A673 (cell line): ENCODE measurements around the gene H3-3A. TPM values are rescaled to one million over a fixed set of nuclear protein-coding genes. Genes with fewer than 3 reads are reported as not detected.

Experiments used
- BruUV-seq: library from RNA; stranded (reverse); fragments of 400-500 nt; replicated peaks from 2 replicates; lab custom pipeline; 2021; lab: Mats Ljungman, UMichigan
- CTCF ChIA-PET: fragments of 300-600 bp; sonication (Branson Sonifier 250); formaldehyde crosslinking; loops from one replicate; lab custom pipeline; 2022; ENCODE audit warnings: antibody characterized with exemption; lab: Charles Lee
- POLR2A ChIA-PET: fragments of 300-600 bp; sonication (Branson Sonifier 250); formaldehyde crosslinking; loops from one replicate; lab custom pipeline; 2022; ENCODE audit warnings: antibody characterized with exemption; ENCODE audit not compliant: low non-redundant PET; lab: Charles Lee
- DNase-seq: peaks from one replicate; pipeline ENCODE4 v3.0.0-alpha.2; 2015; ENCODE audit warnings: low spot score
- H3K27ac ChIP-seq: fragments of 200-600 bp; sonication (generic); 2 replicates; pipeline ENCODE4 v1.5.1; 2016; ENCODE audit warnings: mixed run types, low read depth, mild to moderate bottlenecking, mixed read lengths, antibody characterized with exemption, low read length; ENCODE audit not compliant: poor library complexity, severe bottlenecking
- H3K27me3 ChIP-seq: fragments of 200-600 bp; sonication (generic); replicated peaks from 2 replicates; pipeline ENCODE4 v1.6.1; 2017; ENCODE audit warnings: mixed run types, low read depth, mild to moderate bottlenecking, mixed read lengths, antibody characterized with exemption, low read length; ENCODE audit not compliant: insufficient read depth, poor library complexity
- H3K36me3 ChIP-seq: fragments of 200-600 bp; sonication (generic); 2 replicates; pipeline ENCODE4 v1.6.1; 2016; ENCODE audit warnings: mixed run types, mild to moderate bottlenecking, mixed read lengths, antibody characterized with exemption, low read length; ENCODE audit not compliant: insufficient read depth, poor library complexity, severe bottlenecking
- H3K4me1 ChIP-seq: fragments of 200-600 bp; sonication (generic); 2 replicates; pipeline ENCODE4 v1.6.1; 2017; ENCODE audit warnings: mixed run types, mild to moderate bottlenecking, mixed read lengths, antibody characterized with exemption, low read length; ENCODE audit not compliant: insufficient read depth, poor library complexity, severe bottlenecking
- H3K4me3 ChIP-seq: fragments of 200-600 bp; sonication (generic); 2 replicates; pipeline ENCODE4 v1.5.1; 2016; ENCODE audit warnings: low read depth, mixed run types, mild to moderate bottlenecking, mixed read lengths, low read length; ENCODE audit not compliant: poor library complexity, severe bottlenecking
- H3K9me3 ChIP-seq: fragments of 200-600 bp; sonication (generic); 2 replicates; pipeline ENCODE4 v1.6.1; 2016; ENCODE audit warnings: mixed run types, low read depth, mild to moderate bottlenecking, mixed read lengths, antibody characterized with exemption, low read length; ENCODE audit not compliant: poor library complexity, severe bottlenecking
- CTCF ChIP-seq: fragments of 300-800, 200-600 bp; sonication (generic); conservative IDR thresholded peaks from 2 replicates; pipeline ENCODE4 v1.5.1; 2017; ENCODE audit warnings: low read depth, mild to moderate bottlenecking, antibody characterized with exemption, low read length, moderate library complexity, mixed read lengths
- EZH2 ChIP-seq: fragments of 200-600 bp; sonication (generic); IDR thresholded peaks from 2 replicates; pipeline ENCODE4 v1.6.1; 2017; ENCODE audit warnings: borderline replicate concordance, low read depth, mild to moderate bottlenecking, mixed read lengths, antibody characterized with exemption, low read length; ENCODE audit not compliant: poor library complexity, severe bottlenecking
- intact Hi-C: fragments of 100-400 bp; cut with micrococcal nuclease; formaldehyde crosslinking; loops from one replicate; pipeline ENCODE4 v1.10.0; 2022; ENCODE audit not compliant: unreplicated experiment
- total RNA-seq: library from RNA; stranded (reverse); gene quantifications from 2 replicates; pipeline ENCODE4 v1.2.3, GENCODE V29; 2021

Gene H3-3A
- total RNA-seq, 1 experiment from 2014 or later = 638 TPM

GRCh38 chr1:226026833-226027232, 35.7 kb upstream of the H3-3A start:
- ChIA-PET CTCF (no interaction called here), POLR2A (no interaction called here)
- no peak overlapping the region for H3K4me3 ChIP-seq
- DNase-seq = no peak
- no peaks in the 10 kb centered on the region for H3K36me3 ChIP-seq
- no peaks in the 10 kb centered on the region for H3K4me1 ChIP-seq
- H3K27ac ChIP-seq = no peak overlapping the region
- H3K27me3 ChIP-seq = no peaks in the 10 kb centered on the region
- intact Hi-C loops = no loop called here
- H3K9me3 ChIP-seq = no peaks in the 10 kb centered on the region
- TF ChIP-seq CTCF (no peak), EZH2 (no peak)
- no TSS peak for BruUV-seq

- no TSS peak for BruUV-seq
- no peak for DNase-seq
- CTCF ChIA-PET = no interaction called here
- H3K4me1 ChIP-seq = no peaks in the 10 kb centered on the region
- POLR2A ChIA-PET = no interaction called here
- intact Hi-C loops = no loop called here
- no peaks in the 10 kb centered on the region for H3K9me3 ChIP-seq
- TF ChIP-seq CTCF = no peak
- no peak for TF ChIP-seq EZH2
- no peaks in the 10 kb centered on the region for H3K27me3 ChIP-seq
- no peak overlapping the region for H3K4me3 ChIP-seq
- H3K36me3 ChIP-seq = no peaks in the 10 kb centered on the region
- H3K27ac ChIP-seq = no peak overlapping the region
These were observed 34.8 kb upstream of the H3-3A start for GRCh38 chr1:226027538-226028217.

DNA sequence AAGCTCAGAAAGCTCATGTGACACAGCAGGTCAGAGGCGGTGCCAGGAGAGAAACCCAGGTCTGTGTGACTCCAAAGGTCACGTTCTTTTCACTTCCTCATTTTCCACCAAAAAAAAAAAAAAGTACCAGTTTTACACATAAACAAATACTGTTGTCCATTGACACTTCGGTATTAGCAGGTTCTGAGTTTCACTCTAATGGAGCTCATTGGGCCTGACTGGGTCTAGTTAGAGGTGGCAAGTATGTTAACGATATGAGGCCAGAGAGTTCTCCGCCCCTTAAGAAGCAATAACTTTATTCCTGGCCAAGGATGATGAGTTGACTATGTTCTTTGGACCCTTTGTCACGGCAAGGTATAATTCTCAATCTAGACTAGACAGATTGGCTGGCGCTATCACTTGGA, 33.4 kb upstream of the H3-3A start:
- DNase-seq = no peak
- Histone ChIP-seq H3K36me3 (no peaks in the 10 kb centered on the region), H3K4me3 (no peak overlapping the region), H3K9me3 (no peaks in the 10 kb centered on the region), H3K4me1 (no peaks in the 10 kb centered on the region), H3K27ac (no peak overlapping the region), H3K27me3 (no peaks in the 10 kb centered on the region)
- ChIA-PET POLR2A (interaction anchor here (0.6 kb wide), 1 partner anchor 90 kb away, joined by 20 read pairs; no protein-coding TSS in a partner anchor), CTCF (no interaction called here)
- intact Hi-C loops = no loop called here
- no TSS peak for BruUV-seq
- TF ChIP-seq CTCF = no peak
- no peak for TF ChIP-seq EZH2
